Activated gamma-delta T cell (primary cell): ENCODE data around the gene SLC1A2.

ENCODE experiments used
- DNase-seq: peaks from one replicate; lab custom pipeline; 2025; lab: John Stamatoyannopoulos, UW

The SLC1A2 gene

GRCh38 chr11:35348898-35349687 lies 70.3 kb downstream of the SLC1A2 start:
- no peak for DNase-seq

- DNase-seq, result no peak
Measured at GRCh38 chr11:35347921-35348331, 71.4 kb downstream of the SLC1A2 start.

- no peak for DNase-seq
Measured at GRCh38 chr11:35347173-35347878, 72.0 kb downstream of the SLC1A2 start.

- no peak for DNase-seq
Measured at GRCh38 chr11:35346472-35347156, 72.7 kb downstream of the SLC1A2 start.

- DNase-seq, result no peak
Measured at GRCh38 chr11:35344681-35345574, 74.4 kb downstream of the SLC1A2 start.

- DNase-seq, result no peak
Measured at GRCh38 chr11:35343033-35343598, 76.2 kb downstream of the SLC1A2 start.

GRCh38 chr11:35340715-35341114 lies 78.6 kb downstream of the SLC1A2 start:
- DNase-seq, result no peak

- no peak for DNase-seq
Measured at GRCh38 chr11:35340071-35340470, 79.3 kb downstream of the SLC1A2 start.

- no peak for DNase-seq
Measured at GRCh38 chr11:35338921-35339320, 80.4 kb downstream of the SLC1A2 start.

GRCh38 chr11:35337914-35338305 lies 81.4 kb downstream of the SLC1A2 start:
- DNase-seq, result no peak

GRCh38 chr11:35337136-35337913 lies 82.0 kb downstream of the SLC1A2 start:
- DNase-seq, result no peak

- DNase-seq, result no peak
Measured at GRCh38 chr11:35336726-35337125, 82.6 kb downstream of the SLC1A2 start.

- DNase-seq, result no peak
Measured at GRCh38 chr11:35335226-35335625, 84.1 kb downstream of the SLC1A2 start.

GRCh38 chr11:35334385-35335090 lies 84.8 kb downstream of the SLC1A2 start:
- DNase-seq, result no peak

GRCh38 chr11:35332524-35332923 lies 86.8 kb downstream of the SLC1A2 start:
- no peak for DNase-seq

- DNase-seq, result no peak
Measured at GRCh38 chr11:35330931-35331330, 88.4 kb downstream of the SLC1A2 start.

- DNase-seq, result no peak
Measured at GRCh38 chr11:35330156-35330889, 89.0 kb downstream of the SLC1A2 start.

- DNase-seq, result no peak
Measured at GRCh38 chr11:35327829-35328228, 91.5 kb downstream of the SLC1A2 start.

GRCh38 chr11:35326266-35326879 lies 93.0 kb downstream of the SLC1A2 start:
- no peak for DNase-seq
